H9 (cell line): ENCODE data around the gene CFAP299. TPM values are rescaled to one million over a fixed set of nuclear protein-coding genes. Genes with fewer than 3 reads are reported as not detected.

Source experiments
- DNase-seq: peaks from one replicate; pipeline ENCODE4 v3.0.0-alpha.2; 2017
- H2AFZ ChIP-seq: one replicate; pipeline ENCODE4 v1.6.1; 2013; ENCODE audit warnings: mild to moderate bottlenecking, low read length, control low read depth, moderate library complexity
- H2AK5ac ChIP-seq: 2 replicates; pipeline ENCODE4 v1.6.1; 2013; ENCODE audit warnings: low read length, control low read depth, mixed read lengths; ENCODE audit not compliant: insufficient read length
- H2BK120ac ChIP-seq: one replicate; pipeline ENCODE4 v1.6.1; 2013; ENCODE audit warnings: low read depth, mild to moderate bottlenecking, low read length, control low read depth, inconsistent platforms; ENCODE audit not compliant: poor library complexity, severe bottlenecking
- H2BK12ac ChIP-seq: 2 replicates; pipeline ENCODE4 v1.6.1; 2013; ENCODE audit warnings: low read length, control low read depth, mixed read lengths, low read depth; ENCODE audit not compliant: insufficient read length
- H2BK15ac ChIP-seq: 2 replicates; pipeline ENCODE4 v1.6.1; 2013; ENCODE audit warnings: low read depth, low read length, control low read depth
- H2BK20ac ChIP-seq: one replicate; pipeline ENCODE4 v1.6.1; 2013; ENCODE audit warnings: low read depth, mild to moderate bottlenecking, low read length, control low read depth, inconsistent platforms; ENCODE audit not compliant: poor library complexity, severe bottlenecking
- H2BK5ac ChIP-seq: 2 replicates; pipeline ENCODE4 v1.6.1; 2013; ENCODE audit warnings: low read length, control low read depth, mixed read lengths; ENCODE audit not compliant: insufficient read length
- H3K14ac ChIP-seq: 2 replicates; pipeline ENCODE4 v1.6.1; 2013; ENCODE audit warnings: low read length, control low read depth; ENCODE audit not compliant: insufficient read depth
- H3K18ac ChIP-seq: 2 replicates; pipeline ENCODE4 v1.6.1; 2013; ENCODE audit warnings: low read depth, mild to moderate bottlenecking, mixed read lengths, low read length, control low read depth; ENCODE audit not compliant: insufficient read length
- H3K23ac ChIP-seq: 2 replicates; pipeline ENCODE4 v1.6.1; 2013; ENCODE audit warnings: low read length, control low read depth, mixed read lengths, low read depth; ENCODE audit not compliant: insufficient read length
- H3K23me2 ChIP-seq: 2 replicates; pipeline ENCODE4 v1.6.1; 2013; ENCODE audit warnings: low read depth, mild to moderate bottlenecking, mixed read lengths, low read length, control low read depth; ENCODE audit not compliant: insufficient read length, poor library complexity, severe bottlenecking
- H3K27ac ChIP-seq: 2 replicates; pipeline ENCODE4 v1.5.1; 2013; ENCODE audit warnings: low read length, control low read depth, mixed read lengths, low read depth; ENCODE audit not compliant: insufficient read length
- H3K27me3 ChIP-seq: 2 replicates; pipeline ENCODE4 v1.6.1; 2013; ENCODE audit warnings: low read length, control low read depth, inconsistent platforms; ENCODE audit not compliant: insufficient read depth
- H3K4ac ChIP-seq: 2 replicates; pipeline ENCODE4 v1.6.1; 2013; ENCODE audit warnings: low read depth, mild to moderate bottlenecking, control low read depth, inconsistent platforms, low read length, moderate library complexity
- H3K4me1 ChIP-seq: 2 replicates; pipeline ENCODE4 v1.6.1; 2013; ENCODE audit warnings: low read length, control low read depth, inconsistent platforms; ENCODE audit not compliant: insufficient read depth
- H3K4me2 ChIP-seq: 2 replicates; pipeline ENCODE4 v1.6.1; 2013; ENCODE audit warnings: low read length, control low read depth, mixed read lengths; ENCODE audit not compliant: insufficient read length, insufficient read depth
- H3K56ac ChIP-seq: 2 replicates; pipeline ENCODE4 v1.6.1; 2013; ENCODE audit warnings: low read depth, mild to moderate bottlenecking, mixed read lengths, low read length, control low read depth; ENCODE audit not compliant: insufficient read length
- H3K79me1 ChIP-seq: 2 replicates; pipeline ENCODE4 v1.6.1; 2013; ENCODE audit warnings: low read depth, mild to moderate bottlenecking, moderate library complexity, low read length, control low read depth, inconsistent platforms; ENCODE audit not compliant: insufficient read depth, poor library complexity, severe bottlenecking
- H3K79me2 ChIP-seq: 2 replicates; pipeline ENCODE4 v1.6.1; 2013; ENCODE audit warnings: low read length, control low read depth, inconsistent platforms; ENCODE audit not compliant: insufficient read depth
- H3K9ac ChIP-seq: 2 replicates; pipeline ENCODE4 v1.6.1; 2013; ENCODE audit warnings: low read length, control low read depth, mixed read lengths; ENCODE audit not compliant: insufficient read length; ENCODE audit errors: extremely low read depth
- H3K9me3 ChIP-seq: one replicate; pipeline ENCODE4 v1.6.1; 2013; ENCODE audit warnings: low read depth, low read length, inconsistent platforms; ENCODE audit not compliant: control insufficient read depth
- H3T11ph ChIP-seq: one replicate; pipeline ENCODE4 v1.6.1; 2013; ENCODE audit warnings: mild to moderate bottlenecking, low read length, control low read depth, inconsistent platforms
- H4K20me1 ChIP-seq: one replicate; pipeline ENCODE4 v1.6.1; 2013; ENCODE audit not compliant: control insufficient read depth, insufficient read length, insufficient read depth
- H4K5ac ChIP-seq: 2 replicates; pipeline ENCODE4 v1.6.1; 2013; ENCODE audit warnings: low read depth, mild to moderate bottlenecking, mixed read lengths, low read length, control low read depth; ENCODE audit not compliant: insufficient read length
- H4K8ac ChIP-seq: replicated peaks from 2 replicates; pipeline ENCODE4 v1.6.1; 2013; ENCODE audit warnings: low read length, control low read depth, mixed read lengths, low read depth; ENCODE audit not compliant: insufficient read length
- H4K91ac ChIP-seq: 2 replicates; pipeline ENCODE4 v1.6.1; 2013; ENCODE audit warnings: low read depth, mild to moderate bottlenecking, moderate library complexity, mixed read lengths, low read length, control low read depth; ENCODE audit not compliant: insufficient read length
- H3K27ac Mint-ChIP-seq, 3 experiments: 2 replicates in 2 of 3; 3 replicates in 1 of 3; pipeline ENCODE4 v1.8.0; 2020 to 2021; ENCODE audit warnings: mixed read lengths in 3 of 3, mild to moderate bottlenecking in 1 of 3, moderate library complexity in 1 of 3
- H3K27me3 Mint-ChIP-seq: 2 replicates; pipeline ENCODE4 v1.8.0; 2021; ENCODE audit warnings: low read depth, mild to moderate bottlenecking, moderate library complexity, mixed read lengths
- H3K36me3 Mint-ChIP-seq, 3 experiments: 2 replicates in 2 of 3; 3 replicates in 1 of 3; pipeline ENCODE4 v1.8.0; 2020 to 2021; ENCODE audit warnings: low read depth in 3 of 3, mixed read lengths in 3 of 3; ENCODE audit not compliant: insufficient read depth in 1 of 3
- H3K4me1 Mint-ChIP-seq, 2 experiments: 2 replicates each; pipeline ENCODE4 v1.8.0; 2020; ENCODE audit warnings: mixed read lengths in 2 of 2
- H3K4me3 Mint-ChIP-seq, 2 experiments: 2 replicates in 1 of 2; 3 replicates in 1 of 2; pipeline ENCODE4 v1.8.0; 2020 to 2021; ENCODE audit warnings: mild to moderate bottlenecking in 2 of 2, mixed read lengths in 2 of 2, moderate library complexity in 1 of 2
- H3K9me3 Mint-ChIP-seq, 2 experiments: 2 replicates in 1 of 2; 3 replicates in 1 of 2; pipeline ENCODE4 v1.8.0; 2020; ENCODE audit warnings: mild to moderate bottlenecking in 2 of 2, mixed read lengths in 2 of 2, moderate library complexity in 1 of 2
- WGBS: extraction: QIAGEN DNeasy Blood & Tissue Kit; methylation state at CpG from one replicate; pipeline ENCODE4 v1.1.7; 2013; ENCODE audit warnings: missing lambda C conversion rate, low lambda C conversion rate, mixed read lengths; ENCODE audit not compliant: insufficient read length; ENCODE audit errors: extremely low coverage; 5-methylcytosine and 5-hydroxymethylcytosine counted together
- total RNA-seq: library from RNA; stranded (reverse); gene quantifications from 2 replicates; pipeline ENCODE4 v1.2.1, GENCODE V29; 2021
- TF ChIP-seq, protein P1 (sequence below): fragments of 200-600 bp; sonication (generic); conservative IDR thresholded peaks from 3 replicates; pipeline ENCODE4 v1.8.0; 2021; ENCODE audit warnings: antibody characterized with exemption, mild to moderate bottlenecking

CFAP299 gene
- total RNA-seq, 1 experiment from 2014 or later = not detected

DNA sequence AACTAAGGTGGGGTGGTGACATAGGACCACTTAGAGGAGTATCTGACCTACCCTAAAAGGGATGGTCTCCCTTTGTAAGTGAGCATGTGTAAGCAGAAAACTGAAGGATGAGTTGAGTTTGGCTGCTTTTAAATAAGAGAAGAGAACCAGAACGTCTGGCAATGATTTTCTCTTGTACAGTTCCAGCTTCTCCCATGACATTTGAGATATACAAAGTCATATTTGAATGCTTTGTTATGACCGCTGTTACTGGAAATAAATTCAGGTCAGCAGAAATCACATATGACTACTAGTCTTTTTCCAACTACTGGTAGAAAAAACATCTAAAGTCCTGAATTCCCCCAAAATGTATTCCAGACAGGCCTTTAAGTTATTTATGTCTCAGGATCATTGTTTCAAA is 381.7 kb downstream of the CFAP299 start:
- Histone ChIP-seq H2BK15ac (no peak overlapping the region), H3K27me3 (no peaks in the 10 kb centered on the region), H3K79me1 (no peaks in the 10 kb centered on the region), H3K4me1 (no peaks in the 10 kb centered on the region), H4K20me1 (no peaks in the 10 kb centered on the region), H2AK5ac (no peak overlapping the region), H2BK120ac (no peak overlapping the region), H3K4ac (no peak overlapping the region), H4K8ac (no peak overlapping the region), H2BK20ac (no peak overlapping the region), H3K4me2 (no peak overlapping the region), H3K56ac (no peak overlapping the region), H3K14ac (no peak overlapping the region), H3T11ph (no peak overlapping the region), H4K5ac (no peak overlapping the region), H3K27ac (no peak overlapping the region), H3K9ac (no peak overlapping the region), H3K9me3 (no peaks in the 10 kb centered on the region), H2AFZ (no peak overlapping the region), H3K23ac (no peak overlapping the region), H3K18ac (no peak overlapping the region), H2BK12ac (no peak overlapping the region), H3K23me2 (no peaks in the 10 kb centered on the region), H2BK5ac (no peak overlapping the region), H3K79me2 (no peaks in the 10 kb centered on the region), H4K91ac (no peak overlapping the region)
- Mint-ChIP-seq H3K4me3 (no peak overlapping the region), H3K9me3 (peaks cover 9 to 12% of the 10 kb centered on the region in 2 experiments), H3K27me3 (no peaks in the 10 kb centered on the region), H3K4me1 (0 out of 4 replicates have a peak, but pooled peaks cover 0 to 3% of the 10 kb centered on the region in 2 experiments), H3K27ac (no peak overlapping the region), H3K36me3 (peaks cover 0 to 9% (median 1%) of the 10 kb centered on the region in 3 experiments; a peak in 2 of 7 replicates)
- WGBS = no CpG with 5 or more reads among the region's 2 CpGs
- TF ChIP-seq, protein P1, sequence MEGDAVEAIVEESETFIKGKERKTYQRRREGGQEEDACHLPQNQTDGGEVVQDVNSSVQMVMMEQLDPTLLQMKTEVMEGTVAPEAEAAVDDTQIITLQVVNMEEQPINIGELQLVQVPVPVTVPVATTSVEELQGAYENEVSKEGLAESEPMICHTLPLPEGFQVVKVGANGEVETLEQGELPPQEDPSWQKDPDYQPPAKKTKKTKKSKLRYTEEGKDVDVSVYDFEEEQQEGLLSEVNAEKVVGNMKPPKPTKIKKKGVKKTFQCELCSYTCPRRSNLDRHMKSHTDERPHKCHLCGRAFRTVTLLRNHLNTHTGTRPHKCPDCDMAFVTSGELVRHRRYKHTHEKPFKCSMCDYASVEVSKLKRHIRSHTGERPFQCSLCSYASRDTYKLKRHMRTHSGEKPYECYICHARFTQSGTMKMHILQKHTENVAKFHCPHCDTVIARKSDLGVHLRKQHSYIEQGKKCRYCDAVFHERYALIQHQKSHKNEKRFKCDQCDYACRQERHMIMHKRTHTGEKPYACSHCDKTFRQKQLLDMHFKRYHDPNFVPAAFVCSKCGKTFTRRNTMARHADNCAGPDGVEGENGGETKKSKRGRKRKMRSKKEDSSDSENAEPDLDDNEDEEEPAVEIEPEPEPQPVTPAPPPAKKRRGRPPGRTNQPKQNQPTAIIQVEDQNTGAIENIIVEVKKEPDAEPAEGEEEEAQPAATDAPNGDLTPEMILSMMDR = no peak
- no peak for DNase-seq
